HepG2 (cell line): ENCODE data around the gene ATXN3L. TPM values are rescaled to one million over a fixed set of nuclear protein-coding genes. Genes with fewer than 3 reads are reported as not detected.

Experiments used
- ATAC-seq: fragments of 200-7000 bp; cut with Tn5 transposase; 3 replicates; pipeline ENCODE4 v1.9.1; 2020; ENCODE audit warnings: mild to moderate bottlenecking, moderate library complexity
- BruUV-seq: library from RNA; stranded (reverse); fragments of 400-500 nt; replicated peaks from 2 replicates; lab custom pipeline; 2021; lab: Mats Ljungman, UMichigan
- CTCF ChIA-PET: fragments of 300-600 bp; formaldehyde crosslinking; extraction: SDS; loops from one replicate; lab custom pipeline; 2021; ENCODE audit warnings: low total read pairs, inconsistent platforms, low intra/inter-chr PET ratio; lab: Yijun Ruan, JAX
- POLR2A ChIA-PET: fragments of 350-600 bp; sonication (Branson Sonifier 250); formaldehyde crosslinking; loops from one replicate; lab custom pipeline; 2020; ENCODE audit warnings: antibody characterized with exemption, inconsistent platforms; lab: Yijun Ruan, JAX
- DNase-seq: peaks from one replicate; pipeline ENCODE4 v3.0.0-alpha.2; 2015; ENCODE audit warnings: low spot score
- FAIRE-seq: peaks from 3 replicates; lab custom pipeline; 2011; peaks lifted over from hg19 to GRCh38; lab: Jason Lieb, UNC
- H2AFZ ChIP-seq: one replicate; pipeline ENCODE4 v1.6.1; 2011; ENCODE audit warnings: low read length, inconsistent platforms
- H3K27ac ChIP-seq: fragments of 300-600 bp; 3 replicates; pipeline ENCODE4 v1.8.0; 2011; ENCODE audit warnings: mixed run types, mild to moderate bottlenecking, mixed read lengths, low read length, inconsistent platforms; ENCODE audit not compliant: insufficient read depth; ENCODE audit errors: extremely low read length
- H3K27me3 ChIP-seq, 2 experiments: fragments of 200-600 bp in 1 of 2; 2 replicates in 1 of 2; 3 replicates in 1 of 2; pipeline versions ENCODE4 v1.6.0 to v1.8.0; 2011; ENCODE audit warnings: low read length in 2 of 2, mild to moderate bottlenecking in 2 of 2, moderate library complexity in 2 of 2, inconsistent platforms in 1 of 2; ENCODE audit not compliant: insufficient read depth in 2 of 2, control insufficient read depth in 1 of 2
- H3K36me3 ChIP-seq, 2 experiments: fragments of 200-600 bp in 1 of 2; replicated peaks in 1 of 2; 2 replicates in 1 of 2; 3 replicates in 1 of 2; pipeline versions ENCODE4 v1.5.1 to v1.8.0; 2011; ENCODE audit warnings: low read length in 2 of 2, inconsistent platforms in 1 of 2; ENCODE audit not compliant: insufficient read depth in 2 of 2, control insufficient read depth in 1 of 2
- H3K4me1 ChIP-seq: 2 replicates; pipeline ENCODE4 v1.5.1; 2012; ENCODE audit warnings: low read length, inconsistent platforms; ENCODE audit not compliant: insufficient read depth
- H3K4me2 ChIP-seq: 2 replicates; pipeline ENCODE4 v1.6.0; 2011; ENCODE audit warnings: low read depth, low read length, inconsistent platforms
- H3K4me3 ChIP-seq, 3 experiments: fragments of 200-600 bp in 1 of 3; sonication (generic), shearing (Covaris generic) in 1 of 3; replicated peaks in 1 of 3; 2 replicates each; pipeline ENCODE4 v1.5.1; 2011 to 2016; ENCODE audit warnings: low read length in 3 of 3, inconsistent platforms in 2 of 3, low read depth in 2 of 3, mild to moderate bottlenecking in 2 of 3, control low read depth in 1 of 3, mixed read lengths in 1 of 3; ENCODE audit not compliant: insufficient read depth in 1 of 3
- H3K79me2 ChIP-seq: one replicate; pipeline ENCODE4 v1.6.1; 2011; ENCODE audit warnings: low read length, inconsistent platforms; ENCODE audit not compliant: insufficient read depth
- H3K9ac ChIP-seq: 2 replicates; pipeline ENCODE4 v1.6.0; 2011; ENCODE audit warnings: mild to moderate bottlenecking, low read depth, low read length, inconsistent platforms; ENCODE audit not compliant: insufficient read depth
- H3K9me3 ChIP-seq: 2 replicates; pipeline ENCODE4 v1.5.1; 2012; ENCODE audit warnings: mild to moderate bottlenecking, low read length
- H4K20me1 ChIP-seq: 2 replicates; pipeline ENCODE4 v1.6.0; 2011; ENCODE audit warnings: inconsistent platforms, mild to moderate bottlenecking, low read length, moderate library complexity; ENCODE audit not compliant: insufficient read depth
- AGO1 ChIP-seq: fragments of 200-400 bp; formaldehyde crosslinking; IDR thresholded peaks from 2 replicates; pipeline ENCODE4 v1.6.1; 2017; ENCODE audit warnings: mild to moderate bottlenecking, low read depth, low read length, moderate library complexity; ENCODE audit not compliant: poor library complexity, severe bottlenecking
- ELF1 ChIP-seq: sonication (generic); formaldehyde crosslinking; IDR thresholded peaks from 2 replicates; pipeline ENCODE4 v1.4.0; 2020; ENCODE audit warnings: missing genetic modification reagents
- ESRRA ChIP-seq: sonication (generic); formaldehyde crosslinking; IDR thresholded peaks from 2 replicates; pipeline ENCODE4 v1.5.1; 2020; ENCODE audit warnings: mild to moderate bottlenecking, low read depth, missing genetic modification reagents
- FLYWCH1 ChIP-seq: sonication (generic); formaldehyde crosslinking; IDR thresholded peaks from 2 replicates; pipeline ENCODE4 v1.8.1; 2023; ENCODE audit warnings: mild to moderate bottlenecking, missing genetic modification reagents
- HMGXB4 ChIP-seq, 2 experiments: sonication (generic) in 1 of 2; formaldehyde crosslinking in 1 of 2; IDR thresholded peaks; 2 replicates each; pipeline versions ENCODE4 v1.4.0 to v1.6.1; 2018 to 2020; ENCODE audit warnings: missing genetic modification reagents in 2 of 2, borderline replicate concordance in 1 of 2, low read depth in 1 of 2, mild to moderate bottlenecking in 1 of 2, missing biosample characterization in 1 of 2
- KLF16 ChIP-seq, 2 experiments: sonication (generic) in 1 of 2; formaldehyde crosslinking in 1 of 2; IDR thresholded peaks; 2 replicates each; pipeline versions ENCODE4 v1.6.1 to v1.8.0; 2016 to 2023; ENCODE audit warnings: missing genetic modification reagents in 2 of 2, missing compliant biosample characterization in 1 of 2
- MNT ChIP-seq: fragments of 450-650 bp; IDR thresholded peaks from 2 replicates; pipeline ENCODE4 v1.6.1; 2016
- MTF2 ChIP-seq: sonication (generic); formaldehyde crosslinking; IDR thresholded peaks from 2 replicates; pipeline ENCODE4 v1.5.0; 2020; ENCODE audit warnings: missing genetic modification reagents, borderline replicate concordance
- RBAK ChIP-seq: sonication (generic); formaldehyde crosslinking; IDR thresholded peaks from 2 replicates; pipeline ENCODE4 v1.5.1; 2020; ENCODE audit warnings: mild to moderate bottlenecking, missing genetic modification reagents
- ZFYVE20 ChIP-seq: sonication (generic); formaldehyde crosslinking; IDR thresholded peaks from 2 replicates; pipeline ENCODE4 v1.8.0; 2023; ENCODE audit warnings: low read depth, mild to moderate bottlenecking, moderate library complexity, missing genetic modification reagents, borderline replicate concordance
- ZNF205 ChIP-seq: IDR thresholded peaks from 2 replicates; pipeline ENCODE4 v1.6.1; 2018; ENCODE audit warnings: missing biosample characterization, missing genetic modification reagents
- ZNF501 ChIP-seq: sonication (generic); formaldehyde crosslinking; IDR thresholded peaks from 2 replicates; pipeline ENCODE4 v1.5.1; 2020; ENCODE audit warnings: mild to moderate bottlenecking, moderate library complexity, missing genetic modification reagents
- ZNF549 ChIP-seq: sonication (generic); formaldehyde crosslinking; IDR thresholded peaks from 2 replicates; pipeline ENCODE4 v1.5.0; 2020; ENCODE audit warnings: missing genetic modification reagents
- ZNF576 ChIP-seq: sonication (generic); formaldehyde crosslinking; IDR thresholded peaks from 2 replicates; pipeline ENCODE4 v1.4.0; 2020; ENCODE audit warnings: mild to moderate bottlenecking, missing genetic modification reagents
- ZNF687 ChIP-seq: sonication (generic); formaldehyde crosslinking; IDR thresholded peaks from 2 replicates; pipeline ENCODE4 v1.5.1; 2020; ENCODE audit warnings: mild to moderate bottlenecking, missing genetic modification reagents, moderate library complexity
- ZNF777 ChIP-seq: sonication (generic); formaldehyde crosslinking; IDR thresholded peaks from 2 replicates; pipeline ENCODE4 v1.4.0; 2020; ENCODE audit warnings: missing genetic modification reagents
- WGBS: methylation state at CpG from one replicate; pipeline ENCODE4 v1.1.6; 2017; ENCODE audit warnings: low lambda C conversion rate; 5-methylcytosine and 5-hydroxymethylcytosine counted together
- in situ Hi-C: cut with HindIII; loops from 2 replicates; pipeline ENCODE4 v1.10.0; 2017; ENCODE audit warnings: low pct_unique_long_range_greater_than_20kb; ENCODE audit not compliant: extremely low pct_ligation_motif_present
- intact Hi-C: fragments of 100-400 bp; cut with micrococcal nuclease; formaldehyde crosslinking; loops from one replicate; pipeline ENCODE4 v1.10.0; 2022; ENCODE audit not compliant: unreplicated experiment
- polyA plus RNA-seq, 8 experiments: library from polyadenylated mRNA; depleted of rRNA in 3 of 8; stranded (reverse) in 7 of 8; unstranded in 1 of 8; fragments of >200 nt; fragmentation: Illumina TruSeq in 4 of 8; extraction: Trizol in 4 of 8; gene quantifications; 2 replicates each; pipeline versions ENCODE4 v1.2.1 to v1.2.3, GENCODE V29; 2011 to 2016; ENCODE audit warnings: low read depth in 4 of 8, missing spikeins in 1 of 8, mixed read lengths in 1 of 8; ENCODE audit not compliant: insufficient read depth in 1 of 8
- total RNA-seq, 5 experiments: library from RNA; depleted of rRNA; stranded (reverse); fragments of >200 nt; fragmentation: Illumina TruSeq; extraction: Trizol; gene quantifications; 2 replicates each; pipeline ENCODE4 v1.2.3, GENCODE V29; 2016; ENCODE audit warnings: low read depth in 1 of 5

ATXN3L gene
- total and polyA plus RNA-seq, 2 of the 13 experiments (the other 11 are each of a cell fraction or from before 2014, with no cell fraction given) = not detected

GRCh38 chrX:13305108-13305507, 14.7 kb downstream of the ATXN3L start (continued):
- TF ChIP-seq ZFYVE20 (CRISPR knock-in tag) (no peak), ESRRA (CRISPR knock-in tag) (no peak), MNT (no peak), ZNF501 (CRISPR knock-in tag) (no peak), ZNF777 (CRISPR knock-in tag) (no peak)

GRCh38 chrX:13304052-13304451, 15.8 kb downstream of the ATXN3L start:
- Histone ChIP-seq H3K9ac (no peak overlapping the region), H2AFZ (no peak overlapping the region), H3K79me2 (no peaks in the 10 kb centered on the region), H4K20me1 (no peaks in the 10 kb centered on the region), H3K9me3 (no peaks in the 10 kb centered on the region), H3K4me1 (no peaks in the 10 kb centered on the region), H3K27me3 (no peaks in the 10 kb centered on the region), H3K36me3 (no peaks in the 10 kb centered on the region), H3K4me3 (no peak overlapping the region), H3K4me2 (no peak overlapping the region), H3K27ac (no peak overlapping the region)
- BruUV-seq = no TSS peak
- 73% methylated on average over 2 of the region's 3 CpGs for WGBS
- intact Hi-C loops = no loop called here
- DNase-seq (no peak), FAIRE-seq (no peak), ATAC-seq (no peak)
- CTCF ChIA-PET = no interaction called here
- POLR2A ChIA-PET = no interaction called here
- in situ Hi-C loops = no loop called here
- no peak for TF ChIP-seq HMGXB4 (CRISPR knock-in tag; IDR thresholded peaks at IDR 0.05; ENCODE audit: borderline replicate concordance in 1 of 2, low read depth in 1 of 2)
- TF ChIP-seq ZNF576 (CRISPR knock-in tag) = no peak
- TF ChIP-seq MTF2 (CRISPR knock-in tag) = no peak
- TF ChIP-seq ELF1 = no peak
- TF ChIP-seq RBAK (CRISPR knock-in tag) = no peak
- TF ChIP-seq ZNF205 (CRISPR knock-in tag) = no peak
- no peak for TF ChIP-seq FLYWCH1 (CRISPR knock-in tag)
- no peak for TF ChIP-seq AGO1
- TF ChIP-seq ZNF687 = no peak
- no peak for TF ChIP-seq ZNF549 (CRISPR knock-in tag)
- TF ChIP-seq KLF16 (CRISPR knock-in tag; IDR thresholded peaks at IDR 0.05) = no peak
